Natural killer cell treated with Interleukin-12 subunit alpha and Interleukin-12 subunit beta and Interleukin-15 and Interleukin-18, amount 100 ng/mL, for 72 hours (primary cell): ENCODE data around the gene ROBO1. TPM values are rescaled to one million over a fixed set of nuclear protein-coding genes. Genes with fewer than 3 reads are reported as not detected.

ENCODE experiments used
- ATAC-seq, 2 donors: fragments of 150-1000 bp; cut with Tn5 transposase in 1 of 2; sonication (Bioruptor Pico), chemical (Tn5 transposase) in 1 of 2; 2 replicates each; pipeline ENCODE4 v1.10.0; 2021
- DNase-seq: peaks from one replicate; pipeline ENCODE4 v3.0.0; 2022; ENCODE audit warnings: low spot score
- H3K27ac Mint-ChIP-seq, 2 donors: 1 replicate in 1 of 2; 2 replicates in 1 of 2; pipeline ENCODE4 v1.8.0; 2022; ENCODE audit warnings: mixed read lengths in 2 of 2, mild to moderate bottlenecking in 1 of 2, moderate library complexity in 1 of 2
- H3K27me3 Mint-ChIP-seq, 2 donors: 1 replicate in 1 of 2; 2 replicates in 1 of 2; pipeline ENCODE4 v1.8.0; 2022; ENCODE audit warnings: mixed read lengths in 2 of 2
- H3K36me3 Mint-ChIP-seq: one replicate; pipeline ENCODE4 v1.8.0; 2022; ENCODE audit warnings: mixed read lengths
- H3K4me1 Mint-ChIP-seq, 2 donors: 1 replicate in 1 of 2; 2 replicates in 1 of 2; pipeline ENCODE4 v1.8.0; 2022; ENCODE audit warnings: low read depth in 2 of 2, mixed read lengths in 2 of 2, mild to moderate bottlenecking in 1 of 2
- H3K4me3 Mint-ChIP-seq: one replicate; pipeline ENCODE4 v1.8.0; 2022; ENCODE audit warnings: mixed read lengths
- H3K9me3 Mint-ChIP-seq: 2 replicates; pipeline ENCODE4 v1.8.0; 2022; ENCODE audit warnings: mixed read lengths
- total RNA-seq, 2 donors: library from RNA; stranded (reverse); gene quantifications; one replicate each; pipeline ENCODE4 v1.2.3, GENCODE V29; 2022

Gene ROBO1
- total RNA-seq, 2 donors from 2014 or later: 0.05 TPM; not detected in 1

GRCh38 chr3:78666470-78666800, 1101.4 kb downstream of the ROBO1 start:
- no peak overlapping the region for H3K4me3 Mint-ChIP-seq
- no peaks in the 10 kb centered on the region for H3K27me3 Mint-ChIP-seq
- no peak overlapping the region for H3K27ac Mint-ChIP-seq
- DNase-seq (no peak), ATAC-seq (no peak)
- H3K36me3 Mint-ChIP-seq: no peaks in the 10 kb centered on the region
- H3K9me3 Mint-ChIP-seq: no peaks in the 10 kb centered on the region
- no peaks in the 10 kb centered on the region for H3K4me1 Mint-ChIP-seq

GRCh38 chr3:78665776-78666469, 1101.9 kb downstream of the ROBO1 start:
- Mint-ChIP-seq H3K9me3 (no peaks in the 10 kb centered on the region), H3K4me3 (no peak overlapping the region), H3K27ac (no peak overlapping the region), H3K36me3 (no peaks in the 10 kb centered on the region), H3K27me3 (no peaks in the 10 kb centered on the region), H3K4me1 (no peaks in the 10 kb centered on the region)
- DNase-seq: no peak
- no peak for ATAC-seq

- DNase-seq: no peak
- H3K36me3 Mint-ChIP-seq: no peaks in the 10 kb centered on the region
- no peaks in the 10 kb centered on the region for H3K9me3 Mint-ChIP-seq
- H3K27me3 Mint-ChIP-seq: no peaks in the 10 kb centered on the region
- H3K27ac Mint-ChIP-seq: no peak overlapping the region
- no peak overlapping the region for H3K4me3 Mint-ChIP-seq
- H3K4me1 Mint-ChIP-seq: no peaks in the 10 kb centered on the region
- no peak for ATAC-seq
Observed at GRCh38 chr3:78665101-78665500, 1102.7 kb downstream of the ROBO1 start.

- DNase-seq: no peak
- H3K27ac Mint-ChIP-seq: no peak overlapping the region
Observed at GRCh38 chr3:78660957-78661356, 1106.8 kb downstream of the ROBO1 start.

GRCh38 chr3:78659386-78659987, 1108.3 kb downstream of the ROBO1 start:
- Mint-ChIP-seq H3K4me1 (no peaks in the 10 kb centered on the region), H3K27me3 (no peaks in the 10 kb centered on the region), H3K36me3 (no peaks in the 10 kb centered on the region), H3K9me3 (no peaks in the 10 kb centered on the region), H3K4me3 (no peak overlapping the region), H3K27ac (no peak overlapping the region)
- no peak for DNase-seq
- ATAC-seq: no peak

More at GRCh38 chr3:78660957-78661356, 1106.8 kb downstream of the ROBO1 start:
- no peaks in the 10 kb centered on the region for H3K27me3 Mint-ChIP-seq
- H3K36me3 Mint-ChIP-seq: no peaks in the 10 kb centered on the region
- ATAC-seq: no peak
- no peaks in the 10 kb centered on the region for H3K4me1 Mint-ChIP-seq
- no peaks in the 10 kb centered on the region for H3K9me3 Mint-ChIP-seq
- no peak overlapping the region for H3K4me3 Mint-ChIP-seq

GRCh38 chr3:78647726-78648125, 1120.1 kb downstream of the ROBO1 start:
- Mint-ChIP-seq H3K36me3 (no peaks in the 10 kb centered on the region), H3K4me3 (no peak overlapping the region), H3K27ac (no peak overlapping the region), H3K4me1 (no peaks in the 10 kb centered on the region), H3K9me3 (no peaks in the 10 kb centered on the region), H3K27me3 (no peaks in the 10 kb centered on the region)
- ATAC-seq: no peak
- no peak for DNase-seq

- Mint-ChIP-seq H3K27ac (no peak overlapping the region), H3K9me3 (no peaks in the 10 kb centered on the region), H3K4me1 (no peaks in the 10 kb centered on the region), H3K4me3 (no peak overlapping the region), H3K36me3 (no peaks in the 10 kb centered on the region), H3K27me3 (no peaks in the 10 kb centered on the region)
- DNase-seq: no peak
- ATAC-seq: no peak
Observed at GRCh38 chr3:78645628-78646310, 1122.0 kb downstream of the ROBO1 start.

GRCh38 chr3:78644847-78645246, 1123.0 kb downstream of the ROBO1 start:
- H3K27me3 Mint-ChIP-seq: no peaks in the 10 kb centered on the region
- no peak overlapping the region for H3K4me3 Mint-ChIP-seq
- ATAC-seq: no peak

GRCh38 chr3:78642226-78643035, 1125.4 kb downstream of the ROBO1 start:
- no peak overlapping the region for H3K27ac Mint-ChIP-seq
- no peak overlapping the region for H3K4me3 Mint-ChIP-seq
- H3K36me3 Mint-ChIP-seq: no peaks in the 10 kb centered on the region
- no peak for ATAC-seq
- H3K4me1 Mint-ChIP-seq: no peaks in the 10 kb centered on the region
- H3K9me3 Mint-ChIP-seq: no peaks in the 10 kb centered on the region
- no peaks in the 10 kb centered on the region for H3K27me3 Mint-ChIP-seq
- DNase-seq: no peak

More at GRCh38 chr3:78644847-78645246, 1123.0 kb downstream of the ROBO1 start:
- Mint-ChIP-seq H3K9me3 (no peaks in the 10 kb centered on the region), H3K4me1 (no peaks in the 10 kb centered on the region), H3K36me3 (no peaks in the 10 kb centered on the region), H3K27ac (no peak overlapping the region)
- no peak for DNase-seq

- no peak for ATAC-seq
Observed at GRCh38 chr3:78641703-78642102, 1126.1 kb downstream of the ROBO1 start.

GRCh38 chr3:78634316-78634715, 1133.5 kb downstream of the ROBO1 start:
- Mint-ChIP-seq H3K4me3 (no peak overlapping the region), H3K9me3 (no peaks in the 10 kb centered on the region), H3K4me1 (no peaks in the 10 kb centered on the region), H3K27me3 (no peaks in the 10 kb centered on the region), H3K36me3 (no peaks in the 10 kb centered on the region), H3K27ac (no peak overlapping the region)
- ATAC-seq: no peak
- no peak for DNase-seq

More at GRCh38 chr3:78641703-78642102, 1126.1 kb downstream of the ROBO1 start:
- Mint-ChIP-seq H3K36me3 (no peaks in the 10 kb centered on the region), H3K4me3 (no peak overlapping the region), H3K9me3 (no peaks in the 10 kb centered on the region), H3K27me3 (no peaks in the 10 kb centered on the region), H3K4me1 (no peaks in the 10 kb centered on the region), H3K27ac (no peak overlapping the region)
- DNase-seq: no peak

- ATAC-seq (no peak), DNase-seq (no peak)
- Mint-ChIP-seq H3K27me3 (no peaks in the 10 kb centered on the region), H3K27ac (no peak overlapping the region), H3K9me3 (no peaks in the 10 kb centered on the region), H3K4me3 (no peak overlapping the region), H3K36me3 (no peaks in the 10 kb centered on the region), H3K4me1 (no peaks in the 10 kb centered on the region)
Observed at GRCh38 chr3:78633626-78634025, 1134.2 kb downstream of the ROBO1 start.

GRCh38 chr3:78632925-78633553, 1134.8 kb downstream of the ROBO1 start:
- no peaks in the 10 kb centered on the region for H3K4me1 Mint-ChIP-seq
- no peak overlapping the region for H3K27ac Mint-ChIP-seq
- ATAC-seq: no peak
- no peak overlapping the region for H3K4me3 Mint-ChIP-seq
- DNase-seq: no peak
- H3K9me3 Mint-ChIP-seq: no peaks in the 10 kb centered on the region
- no peaks in the 10 kb centered on the region for H3K36me3 Mint-ChIP-seq
- no peaks in the 10 kb centered on the region for H3K27me3 Mint-ChIP-seq
